WTC11 (cell line): ENCODE data around the gene CATSPER1. TPM values are rescaled to one million over a fixed set of nuclear protein-coding genes. Genes with fewer than 3 reads are reported as not detected.

Experiments used
- ATAC-seq: fragments of 200-7000 bp; cut with Tn5 transposase; 2 replicates; pipeline ENCODE4 v1.10.0; 2021; ENCODE audit warnings: mild to moderate bottlenecking, moderate library complexity
- CTCF ChIA-PET: fragments of 300-600 bp; sonication (Branson Sonifier 250); formaldehyde crosslinking; loops from one replicate; lab custom pipeline; 2021; ENCODE audit warnings: antibody characterized with exemption; lab: Charles Lee
- POLR2A ChIA-PET: fragments of 350-600 bp; sonication (Branson Sonifier 250); formaldehyde crosslinking; loops from one replicate; lab custom pipeline; 2021; ENCODE audit warnings: antibody characterized with exemption; lab: Charles Lee
- DNase-seq: peaks from one replicate; pipeline ENCODE4 v3.0.0; 2021; ENCODE audit warnings: low spot score
- H3K27ac Mint-ChIP-seq: 2 replicates; pipeline ENCODE4 v1.8.0; 2021; ENCODE audit warnings: mixed read lengths
- H3K27me3 Mint-ChIP-seq: 2 replicates; pipeline ENCODE4 v1.8.0; 2021; ENCODE audit warnings: low read depth, mild to moderate bottlenecking, moderate library complexity, mixed read lengths
- H3K36me3 Mint-ChIP-seq: 2 replicates; pipeline ENCODE4 v1.8.0; 2021; ENCODE audit warnings: mixed read lengths
- H3K4me1 Mint-ChIP-seq: 2 replicates; pipeline ENCODE4 v1.8.0; 2022; ENCODE audit warnings: mixed read lengths
- H3K4me3 Mint-ChIP-seq: 2 replicates; pipeline ENCODE4 v1.8.0; 2021; ENCODE audit warnings: mild to moderate bottlenecking, moderate library complexity, mixed read lengths
- H3K9me3 Mint-ChIP-seq: 2 replicates; pipeline ENCODE4 v1.8.0; 2021; ENCODE audit warnings: mixed read lengths
- AFF4 ChIP-seq: sonication (generic); formaldehyde crosslinking; IDR thresholded peaks from 2 replicates; pipeline ENCODE4 v1.8.1; 2023; ENCODE audit warnings: mild to moderate bottlenecking, missing genetic modification reagents, borderline replicate concordance
- ARID4B ChIP-seq: sonication (generic); formaldehyde crosslinking; IDR thresholded peaks from 2 replicates; pipeline ENCODE4 v1.8.0; 2023; ENCODE audit warnings: missing genetic modification reagents, mild to moderate bottlenecking, borderline replicate concordance
- ATF6 ChIP-seq: sonication (generic); formaldehyde crosslinking; IDR thresholded peaks from 2 replicates; pipeline ENCODE4 v1.8.1; 2023; ENCODE audit warnings: mild to moderate bottlenecking, missing genetic modification reagents
- GABPB1 ChIP-seq: sonication (generic); formaldehyde crosslinking; IDR thresholded peaks from 2 replicates; pipeline ENCODE4 v1.8.1; 2023; ENCODE audit warnings: mild to moderate bottlenecking, missing genetic modification reagents
- HMGXB4 ChIP-seq: sonication (generic); formaldehyde crosslinking; IDR thresholded peaks from 2 replicates; pipeline ENCODE4 v1.8.1; 2023; ENCODE audit warnings: mild to moderate bottlenecking, moderate library complexity, missing genetic modification reagents
- JAZF1 ChIP-seq: fragments of 250-450 bp; sonication (Bioruptor Pico); IDR thresholded peaks from 2 replicates; pipeline ENCODE4 v1.9.0; 2021; ENCODE audit warnings: moderate library complexity, mild to moderate bottlenecking, inconsistent platforms
- MAX ChIP-seq: sonication (generic); formaldehyde crosslinking; IDR thresholded peaks from 2 replicates; pipeline ENCODE4 v1.8.0; 2022; ENCODE audit warnings: mild to moderate bottlenecking, missing genetic modification reagents
- MLX ChIP-seq: sonication (generic); formaldehyde crosslinking; IDR thresholded peaks from 2 replicates; pipeline ENCODE4 v1.8.1; 2023; ENCODE audit warnings: mild to moderate bottlenecking, missing genetic modification reagents, moderate library complexity
- NR1H2 ChIP-seq: sonication (generic); formaldehyde crosslinking; IDR thresholded peaks from 2 replicates; pipeline ENCODE4 v1.9.0; 2021; ENCODE audit warnings: mild to moderate bottlenecking, moderate library complexity, missing genetic modification reagents
- PRDM15 ChIP-seq: sonication (generic); formaldehyde crosslinking; IDR thresholded peaks from 2 replicates; pipeline ENCODE4 v1.8.0; 2022; ENCODE audit warnings: missing genetic modification reagents
- SP1 ChIP-seq: sonication (generic); formaldehyde crosslinking; conservative IDR thresholded peaks from 2 replicates; pipeline ENCODE4 v1.8.1; 2022; ENCODE audit warnings: missing genetic modification reagents
- TCF7 ChIP-seq: sonication (generic); formaldehyde crosslinking; IDR thresholded peaks from 2 replicates; pipeline ENCODE4 v1.8.0; 2022; ENCODE audit warnings: mild to moderate bottlenecking, low read depth, missing genetic modification reagents, moderate library complexity
- TEAD4 ChIP-seq: sonication (generic); formaldehyde crosslinking; IDR thresholded peaks from 2 replicates; pipeline ENCODE4 v1.8.0; 2022; ENCODE audit warnings: mild to moderate bottlenecking, missing genetic modification reagents
- ZNF138 ChIP-seq: sonication (generic); formaldehyde crosslinking; conservative IDR thresholded peaks from 2 replicates; pipeline ENCODE4 v1.8.1; 2022; ENCODE audit warnings: mild to moderate bottlenecking, moderate library complexity, missing genetic modification reagents
- ZNF232 ChIP-seq: sonication (generic); formaldehyde crosslinking; IDR thresholded peaks from 2 replicates; pipeline ENCODE4 v1.8.0; 2022; ENCODE audit warnings: mild to moderate bottlenecking, missing genetic modification reagents
- total RNA-seq: library from RNA; stranded (reverse); gene quantifications from 3 replicates; pipeline ENCODE4 v1.2.3, GENCODE V29; 2021

Gene CATSPER1
- total RNA-seq, 1 experiment from 2014 or later: not detected

GRCh38 chr11:66020618-66021357 is 5.5 kb downstream of the CATSPER1 start (continued):
- TF ChIP-seq ARID4B (CRISPR knock-in tag): no peak
- TF ChIP-seq TCF7 (CRISPR knock-in tag): no peak
- TF ChIP-seq ZNF138 (CRISPR knock-in tag): no peak
- TF ChIP-seq AFF4 (CRISPR knock-in tag): no peak
- no peak for TF ChIP-seq JAZF1 (CRISPR knock-in tag)
- no peak for TF ChIP-seq ZNF232 (CRISPR knock-in tag)
- TF ChIP-seq TEAD4 (CRISPR knock-in tag): no peak
- TF ChIP-seq SP1: no peak
- no peak for TF ChIP-seq PRDM15
- TF ChIP-seq NR1H2 (CRISPR knock-in tag): no peak
- TF ChIP-seq ATF6: no peak

- H3K27me3 Mint-ChIP-seq: peaks cover 29% of the 10 kb centered on the region
- no peak overlapping the region for H3K4me3 Mint-ChIP-seq
- H3K4me1 Mint-ChIP-seq: no peaks in the 10 kb centered on the region
- ChIA-PET CTCF (interaction anchor here (0.6 to 1.1 kb wide), 2 partner anchors 31 to 39 kb away, joined by 3 to 4 read pairs; no protein-coding TSS in a partner anchor), POLR2A (no interaction called here)
- no peak overlapping the region for H3K27ac Mint-ChIP-seq
- H3K9me3 Mint-ChIP-seq: no peaks in the 10 kb centered on the region
- no peaks in the 10 kb centered on the region for H3K36me3 Mint-ChIP-seq
- ATAC-seq (no peak), DNase-seq (no peak)
- TF ChIP-seq MAX (CRISPR knock-in tag): no peak
- no peak for TF ChIP-seq MLX
- TF ChIP-seq HMGXB4 (CRISPR knock-in tag): no peak
- TF ChIP-seq GABPB1 (CRISPR knock-in tag): no peak
Measured at GRCh38 chr11:66020212-66020611, 6.1 kb downstream of the CATSPER1 start.
